ENCODE measurements around the gene UNC5B. TPM values are rescaled to one million over a fixed set of nuclear protein-coding genes. Genes with fewer than 3 reads are reported as not detected.

UNC5B gene
- polyA plus RNA-seq, 1 experiment: 27.4 TPM

GRCh38 chr10:71255808-71256660 is 43.7 kb downstream of the UNC5B start:
- Histone ChIP-seq H3K4me3 (ENCODE audit: low read depth, low read length) (no peak overlapping the region), H3K36me3 (ENCODE audit: control insufficient read depth, insufficient read depth, low read length) (no peaks in the 10 kb centered on the region), H3K27me3 (ENCODE audit: control insufficient read depth, insufficient read depth, low read length) (no peaks in the 10 kb centered on the region)
- ChIA-PET CTCF (interaction anchor here (0.7 to 2.7 kb wide), 6 partner anchors 9 to 47 kb away, joined by 3 to 11 read pairs (median 5); no protein-coding TSS in a partner anchor), POLR2A (interaction anchor here (0.6 kb wide), 1 partner anchor 268 kb away, joined by 3 read pairs; no protein-coding TSS in a partner anchor)
- peak; percentile 55 for DNase-seq (ENCODE audit: low read depth)
- TF ChIP-seq, protein P1, sequence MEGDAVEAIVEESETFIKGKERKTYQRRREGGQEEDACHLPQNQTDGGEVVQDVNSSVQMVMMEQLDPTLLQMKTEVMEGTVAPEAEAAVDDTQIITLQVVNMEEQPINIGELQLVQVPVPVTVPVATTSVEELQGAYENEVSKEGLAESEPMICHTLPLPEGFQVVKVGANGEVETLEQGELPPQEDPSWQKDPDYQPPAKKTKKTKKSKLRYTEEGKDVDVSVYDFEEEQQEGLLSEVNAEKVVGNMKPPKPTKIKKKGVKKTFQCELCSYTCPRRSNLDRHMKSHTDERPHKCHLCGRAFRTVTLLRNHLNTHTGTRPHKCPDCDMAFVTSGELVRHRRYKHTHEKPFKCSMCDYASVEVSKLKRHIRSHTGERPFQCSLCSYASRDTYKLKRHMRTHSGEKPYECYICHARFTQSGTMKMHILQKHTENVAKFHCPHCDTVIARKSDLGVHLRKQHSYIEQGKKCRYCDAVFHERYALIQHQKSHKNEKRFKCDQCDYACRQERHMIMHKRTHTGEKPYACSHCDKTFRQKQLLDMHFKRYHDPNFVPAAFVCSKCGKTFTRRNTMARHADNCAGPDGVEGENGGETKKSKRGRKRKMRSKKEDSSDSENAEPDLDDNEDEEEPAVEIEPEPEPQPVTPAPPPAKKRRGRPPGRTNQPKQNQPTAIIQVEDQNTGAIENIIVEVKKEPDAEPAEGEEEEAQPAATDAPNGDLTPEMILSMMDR (IDR thresholded peaks at IDR 0.05; ENCODE audit: insufficient read depth, low read depth, low read length): no peak

DNA sequence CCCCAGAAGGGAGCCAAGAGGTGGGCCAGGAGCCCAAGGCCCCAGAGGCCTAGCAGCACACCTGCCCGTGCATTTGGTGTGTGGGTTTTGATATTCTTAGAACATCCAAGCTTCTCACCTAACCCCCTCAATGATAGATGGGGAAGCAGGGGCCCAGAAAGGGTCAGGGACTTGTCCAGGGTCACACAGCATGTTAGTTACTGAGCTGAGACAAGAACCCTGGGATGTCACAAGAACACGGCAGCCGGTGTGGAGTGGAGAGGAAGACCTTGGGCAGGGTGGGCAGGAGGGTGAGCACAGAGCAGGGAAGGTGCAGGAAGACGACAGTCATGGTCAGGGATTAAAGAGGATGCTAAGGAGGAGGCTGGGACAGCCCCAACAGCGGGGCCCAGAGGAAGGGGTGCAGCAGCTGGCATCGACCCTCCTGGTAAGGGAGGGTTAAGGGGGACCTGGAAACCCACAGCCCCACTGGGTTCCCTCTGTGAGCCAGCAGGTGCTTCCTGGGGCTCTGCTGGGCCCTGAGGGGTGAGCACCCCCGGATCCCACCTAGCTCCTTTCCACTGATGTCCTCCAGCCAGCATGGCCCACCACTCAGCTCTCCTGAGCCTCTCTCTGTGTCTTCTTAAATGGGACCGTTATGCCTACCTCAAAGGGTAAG is 44.4 kb downstream of the UNC5B start:
- CTCF ChIA-PET: interaction anchor here (1.4 to 2.7 kb wide), 4 partner anchors 12 to 48 kb away, joined by 4 to 11 read pairs (median 8); no protein-coding TSS in a partner anchor
- no peak for DNase-seq (ENCODE audit: low read depth)
- POLR2A ChIA-PET: interaction anchor here (0.6 kb wide), 1 partner anchor 267 kb away, joined by 3 read pairs; no protein-coding TSS in a partner anchor
- Histone ChIP-seq H3K27me3 (ENCODE audit: control insufficient read depth, insufficient read depth, low read length) (no peaks in the 10 kb centered on the region), H3K4me3 (ENCODE audit: low read depth, low read length) (no peak overlapping the region), H3K36me3 (ENCODE audit: control insufficient read depth, insufficient read depth, low read length) (no peaks in the 10 kb centered on the region)
- TF ChIP-seq, protein P1 (IDR thresholded peaks at IDR 0.05; ENCODE audit: insufficient read depth, low read depth, low read length): no peak

GRCh38 chr10:71257319-71257997 is 45.1 kb downstream of the UNC5B start:
- TF ChIP-seq, protein P1 (IDR thresholded peaks at IDR 0.05; ENCODE audit: insufficient read depth, low read depth, low read length): no peak
- H3K36me3 ChIP-seq (ENCODE audit: control insufficient read depth, insufficient read depth, low read length): no peaks in the 10 kb centered on the region
- ChIA-PET CTCF (interaction anchor here (0.9 to 1.8 kb wide), 2 partner anchors 13 to 49 kb away, joined by 4 to 6 read pairs; no protein-coding TSS in a partner anchor), POLR2A (no interaction called here)
- DNase-seq (ENCODE audit: low read depth): no peak
- no peak overlapping the region for H3K4me3 ChIP-seq (ENCODE audit: low read depth, low read length)
- no peaks in the 10 kb centered on the region for H3K27me3 ChIP-seq (ENCODE audit: control insufficient read depth, insufficient read depth, low read length)

DNA sequence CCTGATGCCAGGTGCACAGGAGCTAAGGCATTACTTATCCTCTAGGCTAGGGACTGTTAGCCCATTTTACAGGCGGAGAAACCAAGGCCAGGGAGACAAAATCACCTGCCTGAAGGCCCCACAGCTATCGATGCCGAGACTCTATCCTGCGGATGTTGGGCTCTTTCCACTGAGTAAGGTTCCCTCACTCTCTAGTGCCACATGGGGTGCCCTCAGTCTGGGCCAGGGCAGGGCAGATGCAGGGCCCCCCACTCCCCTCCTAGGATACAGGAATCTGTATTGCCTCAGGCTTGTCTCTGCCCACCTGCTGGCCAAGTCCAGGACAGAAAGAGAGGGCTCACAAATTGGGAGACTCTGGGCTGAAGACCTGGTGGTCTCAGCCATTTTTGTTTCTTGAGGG is 45.7 kb downstream of the UNC5B start:
- TF ChIP-seq, protein P1 (IDR thresholded peaks at IDR 0.05; ENCODE audit: insufficient read depth, low read depth, low read length): no peak
- CTCF ChIA-PET: interaction anchor here (0.9 to 3.2 kb wide), 2 partner anchors 12 to 17 kb away, joined by 4 to 12 read pairs; no protein-coding TSS in a partner anchor
- DNase-seq (ENCODE audit: low read depth): no peak
- POLR2A ChIA-PET: no interaction called here
- Histone ChIP-seq H3K27me3 (ENCODE audit: control insufficient read depth, insufficient read depth, low read length) (no peaks in the 10 kb centered on the region), H3K4me3 (ENCODE audit: low read depth, low read length) (no peak overlapping the region), H3K36me3 (ENCODE audit: control insufficient read depth, insufficient read depth, low read length) (no peaks in the 10 kb centered on the region)
